ENCODE data around the gene GPR101.

GPR101 gene, protein sequence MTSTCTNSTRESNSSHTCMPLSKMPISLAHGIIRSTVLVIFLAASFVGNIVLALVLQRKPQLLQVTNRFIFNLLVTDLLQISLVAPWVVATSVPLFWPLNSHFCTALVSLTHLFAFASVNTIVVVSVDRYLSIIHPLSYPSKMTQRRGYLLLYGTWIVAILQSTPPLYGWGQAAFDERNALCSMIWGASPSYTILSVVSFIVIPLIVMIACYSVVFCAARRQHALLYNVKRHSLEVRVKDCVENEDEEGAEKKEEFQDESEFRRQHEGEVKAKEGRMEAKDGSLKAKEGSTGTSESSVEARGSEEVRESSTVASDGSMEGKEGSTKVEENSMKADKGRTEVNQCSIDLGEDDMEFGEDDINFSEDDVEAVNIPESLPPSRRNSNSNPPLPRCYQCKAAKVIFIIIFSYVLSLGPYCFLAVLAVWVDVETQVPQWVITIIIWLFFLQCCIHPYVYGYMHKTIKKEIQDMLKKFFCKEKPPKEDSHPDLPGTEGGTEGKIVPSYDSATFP

DNA sequence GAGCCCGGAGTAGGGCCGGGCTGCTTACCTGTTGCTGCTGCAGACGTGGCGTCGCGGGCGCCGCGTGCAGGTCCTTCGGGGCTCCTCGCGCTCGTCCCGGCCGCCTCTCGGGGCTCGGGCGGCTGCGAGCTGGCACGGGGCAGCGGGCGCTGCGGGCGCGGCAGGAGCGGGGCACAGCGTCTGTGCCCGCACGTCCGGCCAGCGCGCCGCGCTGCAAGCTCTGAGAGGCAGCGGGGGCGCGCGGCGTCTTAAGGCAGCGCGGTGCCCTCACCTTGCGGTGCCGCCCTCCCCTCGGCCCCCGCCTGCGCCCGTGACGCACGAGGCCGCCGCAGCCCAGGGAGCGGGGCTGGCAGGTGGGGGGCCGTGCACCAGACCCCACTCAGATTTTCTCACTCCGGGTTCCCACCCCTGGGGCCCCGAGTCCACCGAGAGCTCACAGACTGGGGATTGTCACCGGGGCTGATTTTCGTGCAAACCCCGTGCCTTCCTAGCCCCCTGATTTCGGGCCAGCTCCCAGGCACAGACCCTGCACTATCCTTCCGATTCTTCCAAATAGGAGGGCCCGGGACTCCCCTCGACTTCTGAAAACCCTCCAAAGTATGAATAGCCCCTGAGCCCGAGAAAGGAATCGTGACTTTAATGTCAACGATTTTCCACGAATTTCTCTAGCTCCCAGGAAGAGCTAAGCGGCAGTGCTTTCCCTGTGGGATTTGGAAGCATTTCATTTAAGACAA is at the start of gene GPR101:
GPR101 (minus strand) TSS at position 222 of the 734 bp plus-strand sequence. CDS start 2,321 bp downstream, outside the sequence.
- FAIRE-seq = no peak

DNA sequence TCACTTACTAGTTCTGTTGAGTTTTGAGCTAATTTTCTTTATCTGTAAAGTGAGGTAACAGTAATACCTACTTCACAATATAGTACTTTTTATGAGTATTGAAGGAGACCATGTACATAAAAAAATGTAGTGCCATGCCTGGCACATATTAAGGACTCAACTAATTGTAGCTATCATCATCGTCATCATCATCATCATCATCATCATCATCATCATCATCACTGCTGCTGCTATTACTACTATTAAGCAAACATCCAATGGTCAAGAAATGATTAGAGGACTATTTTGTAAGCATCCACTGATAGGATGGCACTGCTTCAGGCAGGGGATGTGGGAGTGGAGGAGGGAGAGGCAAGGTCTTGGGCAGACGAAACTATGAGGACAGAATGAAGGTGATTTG is 47.4 kb upstream of the GPR101 start:
- FAIRE-seq = no peak

DNA sequence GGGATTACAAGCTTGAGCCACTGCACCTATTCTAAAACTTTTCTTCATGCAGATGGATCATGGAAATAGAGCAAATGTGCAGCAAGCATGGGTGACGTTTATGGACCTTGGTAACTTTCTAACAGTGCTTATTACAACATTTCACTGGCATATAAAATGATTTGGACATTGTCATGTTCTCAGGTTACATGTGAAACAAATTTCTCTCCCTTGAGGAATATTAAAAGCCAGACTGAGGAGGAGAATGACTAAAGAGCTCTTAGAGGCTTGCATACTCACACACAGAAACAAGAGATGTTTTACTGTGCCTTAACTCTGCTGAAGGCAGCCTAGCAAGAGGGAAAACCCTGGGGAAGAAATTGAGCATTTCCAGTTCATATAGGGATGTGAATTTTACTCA is 38.6 kb upstream of the GPR101 start:
- no peak for FAIRE-seq

DNA sequence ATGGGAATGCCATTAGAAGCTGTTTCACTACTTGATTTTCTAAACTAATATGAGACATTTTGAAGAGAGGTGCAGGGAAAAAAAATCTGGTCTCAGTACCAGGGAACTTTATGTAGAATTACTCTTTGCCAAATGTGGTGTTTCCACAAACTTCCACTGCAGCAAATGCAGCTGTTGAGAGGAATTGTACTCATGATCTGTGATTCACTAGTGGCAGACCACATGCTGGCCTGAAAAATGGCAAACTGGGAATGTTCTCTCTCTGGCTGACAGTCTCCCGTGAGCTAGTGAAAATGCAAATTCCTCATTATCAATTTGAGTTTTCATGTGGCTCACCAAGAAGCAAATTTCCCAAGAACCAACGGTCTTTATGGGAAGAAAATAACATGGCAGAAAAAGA is 37.8 kb upstream of the GPR101 start:
- FAIRE-seq = no peak

DNA sequence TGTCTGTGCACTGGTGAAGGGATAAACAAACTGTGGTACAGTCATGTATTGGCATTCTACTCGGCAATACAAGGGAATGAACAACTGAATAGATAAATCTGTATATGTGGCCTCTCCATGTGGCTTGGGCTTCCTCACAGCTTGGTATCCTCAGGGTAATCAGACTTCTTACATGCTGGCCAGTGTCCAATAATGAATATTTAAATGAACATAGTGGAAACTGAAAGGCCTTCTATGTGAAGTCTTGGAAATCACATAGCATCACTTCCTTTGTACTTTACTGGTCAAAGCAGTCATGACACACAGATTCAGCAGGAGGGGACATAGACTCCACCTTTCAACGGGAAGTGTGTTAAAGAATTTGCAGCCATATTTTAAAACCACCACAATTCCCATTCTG is 33.4 kb upstream of the GPR101 start:
- no peak for FAIRE-seq

DNA sequence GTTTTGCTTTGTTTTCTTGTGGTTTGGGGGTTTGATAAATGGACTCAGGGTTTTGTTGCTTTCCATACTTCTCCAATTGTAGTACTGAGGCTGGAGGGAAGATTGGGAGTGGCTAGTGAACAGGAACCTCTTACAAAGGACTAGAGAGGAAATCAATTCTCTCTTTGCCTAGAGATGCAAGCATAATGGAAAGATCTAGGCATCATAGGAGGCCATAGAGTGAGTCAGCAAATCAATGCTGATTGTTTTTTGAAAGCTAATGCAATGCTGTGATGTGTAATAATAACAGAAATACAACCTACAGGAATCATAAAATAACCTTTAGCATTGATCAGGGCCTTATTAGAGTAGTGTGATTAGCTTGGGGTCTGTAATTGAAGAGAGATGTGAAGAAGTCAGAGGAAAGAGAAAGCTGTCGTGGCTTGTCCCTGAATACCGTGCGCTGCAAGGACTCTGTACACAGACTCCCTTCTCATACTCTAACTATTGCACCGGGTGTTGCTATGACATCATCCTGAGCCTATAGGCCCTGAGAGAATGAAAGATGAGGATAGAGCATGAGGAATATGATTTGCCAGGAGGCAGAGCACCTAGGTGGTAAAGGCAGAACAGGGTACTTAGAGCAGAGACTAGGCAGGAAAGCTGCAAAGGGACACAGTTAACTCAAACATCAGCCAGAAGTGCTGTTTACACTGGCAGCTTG is 29.3 kb upstream of the GPR101 start:
- no peak for FAIRE-seq

DNA sequence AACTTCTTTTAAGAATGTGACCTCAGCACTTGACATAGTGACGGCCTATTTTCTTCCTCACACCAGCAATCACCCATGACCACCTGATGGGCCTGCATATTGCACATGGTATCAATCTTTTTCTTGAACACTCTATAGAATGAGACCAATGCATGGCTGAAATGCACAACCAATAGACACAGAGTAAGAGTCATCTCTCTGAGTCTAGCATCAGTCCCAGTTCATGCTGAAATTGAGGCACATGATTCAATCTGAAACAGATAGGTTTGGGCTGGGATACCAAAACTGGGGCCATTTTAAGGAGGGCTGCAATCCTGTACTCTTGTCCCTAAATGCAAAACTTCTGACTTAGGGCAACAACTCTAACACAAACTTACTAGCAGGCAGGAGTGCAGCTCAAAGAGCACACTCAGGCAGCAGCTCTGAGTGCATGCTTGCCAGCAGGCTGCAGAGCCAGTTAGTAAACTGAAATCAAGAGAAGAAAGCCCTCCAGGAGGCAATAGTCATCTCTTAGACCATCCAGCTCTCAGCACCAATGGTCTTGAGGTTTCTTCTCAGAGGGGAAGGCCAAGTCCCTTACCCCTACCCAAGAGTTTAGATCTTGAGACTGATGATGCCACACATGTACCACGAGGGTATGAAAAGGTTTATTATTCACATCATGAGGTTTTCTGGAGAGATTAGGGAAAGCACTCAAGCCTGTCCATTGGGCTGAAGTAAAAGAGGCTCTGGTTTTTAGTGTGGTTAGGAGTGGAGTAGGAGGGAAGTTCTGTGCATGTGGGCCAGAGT is 24.7 kb upstream of the GPR101 start:
- no peak for FAIRE-seq

DNA sequence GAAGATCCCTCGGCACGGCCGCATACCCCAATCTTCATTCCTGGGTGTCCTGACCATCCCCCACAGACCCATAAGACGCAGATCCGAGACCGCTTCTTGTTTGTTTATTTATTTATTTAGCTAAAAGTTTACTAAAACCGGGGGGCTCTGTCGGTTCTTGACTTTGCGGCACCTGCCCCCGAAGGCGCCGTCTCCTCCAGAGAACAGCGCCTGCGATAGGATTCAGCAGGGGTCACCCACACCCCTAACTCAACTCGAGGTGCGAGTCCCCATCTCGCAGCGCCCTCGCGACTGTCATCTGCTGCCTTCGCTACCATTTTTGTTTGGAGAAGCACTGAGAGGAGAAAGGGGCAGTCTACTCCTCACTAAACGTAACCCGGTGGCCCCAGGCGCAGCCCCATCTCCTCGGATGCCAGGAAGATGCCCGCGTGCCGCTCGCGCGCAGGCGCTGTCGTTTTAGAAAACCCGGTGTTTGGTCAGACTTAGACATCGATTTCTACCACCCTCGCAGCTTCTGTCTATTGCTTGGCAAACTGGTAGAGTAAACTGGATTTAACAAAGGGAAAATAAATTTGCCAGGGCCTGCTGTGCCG is 18.9 kb upstream of the GPR101 start:
- no peak for FAIRE-seq

DNA sequence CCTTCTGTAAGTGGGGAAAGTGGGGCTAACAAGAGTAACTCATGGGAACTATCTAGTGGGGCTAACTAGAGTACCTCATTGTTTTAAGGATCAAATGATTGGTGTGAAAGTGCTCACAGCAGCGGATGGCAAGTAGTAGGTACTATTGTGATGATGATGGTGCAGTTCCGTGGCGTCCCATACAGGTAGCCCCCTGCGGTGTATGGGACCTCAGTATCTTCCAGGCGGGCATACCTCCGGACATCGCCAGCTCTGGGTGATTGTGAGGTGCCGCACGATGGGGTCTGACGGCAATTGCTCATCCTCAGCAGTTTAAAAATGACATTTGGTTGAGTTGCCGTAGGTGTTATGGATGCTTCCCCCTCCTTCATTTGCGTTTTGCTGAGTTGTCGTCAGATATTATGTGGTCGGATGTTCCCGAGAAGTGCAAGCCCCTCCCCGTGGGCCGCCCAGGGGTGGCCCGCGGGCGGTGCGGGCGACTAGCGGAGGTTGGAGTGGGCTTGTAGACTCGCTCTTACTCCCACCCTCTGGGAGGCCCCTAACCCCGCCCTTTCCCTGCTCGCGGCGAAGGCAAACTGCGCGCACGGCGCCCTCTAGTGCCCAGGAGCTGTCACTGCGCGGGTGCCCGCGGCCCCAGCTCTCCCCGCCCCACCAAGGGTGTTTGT is 18.3 kb upstream of the GPR101 start:
- no peak for FAIRE-seq

DNA sequence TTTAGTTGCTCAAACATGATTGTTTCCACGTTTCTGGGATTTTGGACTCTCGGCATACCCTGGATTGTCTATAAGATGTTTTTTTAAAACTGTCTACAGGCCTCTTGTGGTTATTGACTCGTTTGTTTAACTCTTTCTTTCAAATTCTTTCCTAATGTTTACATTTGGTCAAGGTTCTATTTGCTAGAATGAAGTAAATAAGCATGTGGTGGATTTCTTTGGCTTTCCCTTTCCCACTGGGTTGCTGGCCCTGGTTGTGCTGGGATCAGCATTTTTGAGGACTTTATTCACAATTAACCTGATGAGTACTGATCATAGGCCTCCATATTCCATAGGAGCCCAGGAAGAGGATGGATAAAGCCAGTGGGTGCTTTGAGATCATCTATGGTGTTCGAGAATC is 11.1 kb upstream of the GPR101 start:
- no peak for FAIRE-seq

DNA sequence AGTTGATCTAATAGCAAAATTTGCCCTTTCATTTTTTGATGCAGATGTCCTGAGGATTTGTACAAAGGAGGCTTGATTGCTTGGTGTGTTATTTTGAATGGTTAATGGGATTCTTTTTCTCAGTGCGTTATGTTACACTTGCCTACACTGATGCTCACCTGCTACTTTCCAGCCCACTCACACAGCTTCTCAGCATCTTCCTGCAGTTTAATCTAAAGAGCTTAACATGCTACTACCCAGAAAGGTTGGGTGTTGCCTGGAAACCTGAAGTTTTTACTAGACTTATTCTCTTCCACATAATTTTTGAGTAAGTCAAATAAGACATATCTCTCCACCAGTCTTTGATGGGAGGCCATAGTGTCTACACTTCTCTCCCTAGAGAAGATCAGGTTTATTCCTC is 9.9 kb upstream of the GPR101 start:
- no peak for FAIRE-seq

DNA sequence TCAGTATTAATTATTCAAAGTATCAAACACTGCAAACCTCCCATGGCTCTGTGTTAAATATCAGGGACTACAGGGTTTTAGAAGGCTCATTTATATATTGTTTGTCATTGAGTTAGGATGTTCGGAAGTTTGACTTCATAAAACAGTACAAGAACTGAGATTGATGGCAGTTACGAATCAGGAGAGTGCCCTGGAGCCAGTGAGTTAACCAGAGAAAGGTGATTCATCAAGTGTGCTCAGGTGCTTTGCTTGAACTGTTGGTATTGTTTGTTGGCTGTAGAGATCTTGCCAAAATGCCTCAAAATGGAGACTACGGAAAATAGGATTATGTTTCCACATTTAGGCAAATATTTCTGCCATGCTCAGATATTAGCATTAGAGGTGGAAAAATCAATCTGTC is 7.5 kb upstream of the GPR101 start:
- FAIRE-seq = no peak

DNA sequence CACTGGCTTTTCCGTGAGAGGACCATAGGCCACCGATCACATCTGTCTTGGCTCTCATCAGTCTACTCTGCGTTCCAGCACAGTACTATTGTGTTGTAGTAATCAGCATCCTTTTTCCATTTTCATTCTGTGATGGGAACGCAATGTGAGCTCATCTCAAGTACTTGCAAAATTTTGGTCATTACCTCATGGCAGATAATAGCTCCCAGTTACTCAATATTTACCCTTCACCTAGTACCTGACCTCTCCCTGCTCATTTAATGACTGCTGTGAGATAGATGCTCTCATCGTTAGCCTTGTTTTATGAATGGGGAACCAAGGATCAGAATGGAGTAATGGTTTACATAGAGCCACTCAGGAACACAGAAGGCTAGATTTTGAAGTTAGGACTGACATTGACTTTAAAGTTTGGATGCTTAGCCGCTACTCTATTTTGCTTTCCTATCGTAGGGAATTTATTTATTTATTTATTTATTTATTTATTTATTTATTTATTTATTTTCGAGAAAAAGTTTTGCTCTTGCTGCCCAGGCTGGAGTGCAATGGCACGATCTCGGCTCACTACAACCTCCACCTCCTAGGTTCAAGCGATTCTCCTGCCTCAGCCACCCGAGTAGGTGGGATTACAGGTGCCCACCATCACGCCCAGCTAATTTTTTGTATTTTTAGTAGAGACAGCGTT is 6.5 kb upstream of the GPR101 start:
- FAIRE-seq = no peak

DNA sequence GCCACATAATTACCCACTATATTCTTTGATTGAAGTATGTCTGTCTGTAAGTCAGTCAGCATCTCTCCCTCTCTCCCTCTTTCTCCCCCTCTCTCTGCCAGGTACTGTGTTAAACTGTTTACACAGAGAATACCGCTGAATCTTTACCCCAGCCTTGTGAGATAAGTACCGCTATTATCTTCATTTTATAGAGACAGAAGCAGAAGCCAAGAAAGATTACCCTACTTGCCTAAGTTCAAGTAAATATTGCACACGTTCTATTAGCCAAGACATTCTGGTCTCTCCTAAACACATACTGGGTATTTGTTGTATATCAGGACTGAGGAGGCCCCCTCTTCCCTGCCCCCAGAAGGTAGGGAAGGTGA is 695 bp upstream of the GPR101 start:
- FAIRE-seq = no peak

DNA sequence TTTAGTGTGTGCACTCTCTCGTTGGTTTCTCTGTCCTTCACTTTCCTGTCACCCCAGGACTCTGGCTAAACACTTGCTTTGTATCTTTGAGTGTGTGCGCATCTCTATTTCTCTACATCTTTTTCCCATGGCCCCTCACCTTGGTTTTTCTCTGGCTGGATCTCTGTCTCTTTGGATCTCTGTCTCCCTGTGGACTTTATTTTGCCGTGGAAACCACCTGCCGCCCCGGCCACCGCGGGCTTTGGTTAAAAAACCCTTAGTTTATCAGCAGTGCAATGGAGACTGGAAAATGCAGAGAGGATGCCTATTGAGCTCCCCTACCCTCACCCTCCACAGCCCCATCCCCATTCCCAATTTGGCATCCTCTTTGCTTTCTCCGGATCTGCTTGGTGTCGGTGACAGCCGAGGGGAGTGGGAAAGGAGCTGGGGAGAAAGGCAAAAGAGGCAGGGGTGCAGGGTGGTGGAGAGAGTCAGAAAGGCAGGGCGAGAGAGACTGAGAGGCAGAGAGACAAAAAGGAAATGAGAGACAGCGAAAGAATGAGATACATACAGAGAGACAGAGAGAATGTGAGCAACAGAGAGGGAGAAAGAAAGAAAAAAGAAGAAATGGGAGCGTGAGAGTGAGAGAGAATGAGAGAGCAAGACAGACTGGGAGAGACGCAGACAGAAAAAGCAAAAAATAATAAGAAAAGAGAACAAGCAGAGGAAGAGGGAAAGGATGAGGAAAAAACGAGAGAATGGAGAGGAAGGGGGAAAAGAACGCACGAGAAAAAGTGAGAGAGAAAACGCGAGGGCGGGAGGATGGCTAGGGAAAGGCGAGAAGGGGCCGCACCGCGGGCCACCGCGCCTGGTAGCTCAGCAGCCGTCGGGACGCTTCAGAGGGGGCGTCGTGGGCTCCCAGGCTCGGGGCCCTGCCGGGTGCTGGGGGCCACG is 688 bp downstream of the GPR101 start:
- FAIRE-seq = no peak

DNA sequence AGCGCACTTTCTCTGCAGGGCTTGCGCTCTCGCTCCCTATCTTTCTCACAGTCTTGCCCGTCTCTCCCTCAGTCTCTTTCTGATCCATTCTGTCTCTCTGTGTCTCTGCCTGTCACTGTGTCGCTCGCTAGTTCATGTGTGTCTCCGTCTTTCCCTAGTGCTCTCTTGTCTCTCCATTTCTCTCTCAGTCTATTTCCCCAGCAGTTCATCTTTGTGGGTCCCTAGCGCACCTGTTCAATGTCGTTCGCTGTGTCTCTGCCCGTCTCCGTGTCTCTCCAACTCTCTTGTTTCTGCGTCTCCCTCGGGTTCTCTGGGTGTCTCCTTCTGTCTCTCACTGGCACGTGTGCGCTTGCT is 1.5 kb downstream of the GPR101 start:
- FAIRE-seq = no peak

DNA sequence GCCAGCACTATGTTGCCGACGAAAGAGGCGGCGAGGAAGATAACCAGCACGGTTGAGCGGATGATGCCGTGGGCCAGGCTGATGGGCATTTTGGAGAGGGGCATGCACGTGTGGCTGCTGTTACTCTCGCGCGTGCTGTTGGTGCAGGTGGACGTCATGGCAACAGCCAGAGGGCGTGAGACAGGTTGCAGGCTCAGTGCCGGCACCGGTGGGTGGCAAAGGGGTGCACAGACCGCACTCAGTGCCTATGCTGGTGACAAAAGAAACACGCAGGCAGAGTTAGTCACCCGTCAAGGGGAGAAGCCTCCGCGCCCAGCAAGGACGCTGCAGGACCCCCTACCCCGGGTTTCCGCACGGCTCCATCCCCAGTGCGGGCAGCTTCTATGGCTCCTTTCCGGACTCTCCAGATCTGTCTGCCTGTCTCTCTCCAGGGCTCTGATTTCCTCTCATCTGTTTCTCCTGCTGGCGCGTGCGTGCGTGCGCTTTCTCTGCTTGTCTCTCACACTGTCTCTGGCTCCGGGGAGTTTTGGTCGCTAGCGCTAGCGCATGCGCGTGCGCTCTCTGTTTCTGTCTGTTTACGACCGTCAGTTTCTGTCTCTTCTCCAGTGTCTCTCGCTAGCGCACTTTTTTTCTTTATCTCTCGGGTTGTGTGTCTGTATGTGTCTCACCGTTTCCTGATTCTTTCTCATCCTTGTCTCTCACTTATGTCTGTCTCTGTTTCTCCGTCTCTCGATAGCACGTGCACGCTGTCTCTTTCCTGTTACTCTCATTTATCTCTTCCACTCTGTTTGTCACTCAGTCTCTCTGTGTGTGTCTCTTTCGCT is 2.1 kb downstream of the GPR101 start:
- FAIRE-seq = no peak

DNA sequence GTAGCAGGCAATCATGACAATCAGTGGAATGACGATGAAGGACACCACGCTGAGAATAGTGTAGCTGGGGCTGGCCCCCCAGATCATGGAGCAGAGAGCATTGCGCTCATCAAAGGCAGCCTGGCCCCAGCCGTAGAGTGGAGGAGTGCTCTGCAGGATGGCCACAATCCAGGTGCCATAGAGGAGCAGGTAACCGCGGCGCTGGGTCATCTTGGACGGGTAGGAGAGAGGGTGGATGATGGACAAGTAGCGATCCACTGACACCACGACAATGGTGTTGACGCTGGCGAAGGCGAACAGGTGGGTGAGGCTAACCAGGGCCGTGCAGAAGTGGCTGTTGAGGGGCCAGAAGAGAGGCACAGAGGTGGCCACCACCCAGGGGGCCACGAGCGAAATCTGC is 2.8 kb downstream of the GPR101 start:
- FAIRE-seq = no peak

DNA sequence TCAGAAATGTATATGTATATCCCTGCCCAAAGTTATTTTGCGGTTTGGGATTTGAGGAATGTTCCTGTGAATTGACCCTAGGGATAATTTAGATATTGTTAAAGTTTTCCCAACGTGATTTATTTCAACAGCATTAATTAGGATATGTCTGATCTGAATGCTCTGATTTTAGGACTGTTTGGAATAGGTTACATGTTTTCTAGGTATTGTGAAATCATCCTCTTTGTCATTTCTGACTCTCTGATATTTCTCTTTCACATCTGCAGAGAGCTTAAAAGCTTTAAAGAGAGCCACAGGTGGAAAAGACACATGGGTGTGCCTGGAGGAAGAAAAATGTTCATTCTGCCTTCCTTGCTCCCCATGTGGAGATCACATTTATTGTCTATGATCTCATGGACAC is 5.1 kb downstream of the GPR101 start:
- no peak for FAIRE-seq

All from endometrium (tissue), 2 donors.